Stimulated activated CD4-positive, alpha-beta T cell treated with anti-CD3 and anti-CD28 coated beads, Interleukin-12 subunit alpha, Interleukin-12 subunit beta, amount 100 ng/mL, for 4 hours (primary cell): Measurements from ENCODE around the gene EBI3.
"Not testable (repeated sequence)": the region's sequence is repeated elsewhere in the genome, so short reads cannot be mapped to it uniquely, and the experiment has no call there.

ENCODE experiments used
- DNase-seq: peaks from one replicate; pipeline ENCODE4 v3.0.0-alpha.2; 2020

EBI3 gene

DNA sequence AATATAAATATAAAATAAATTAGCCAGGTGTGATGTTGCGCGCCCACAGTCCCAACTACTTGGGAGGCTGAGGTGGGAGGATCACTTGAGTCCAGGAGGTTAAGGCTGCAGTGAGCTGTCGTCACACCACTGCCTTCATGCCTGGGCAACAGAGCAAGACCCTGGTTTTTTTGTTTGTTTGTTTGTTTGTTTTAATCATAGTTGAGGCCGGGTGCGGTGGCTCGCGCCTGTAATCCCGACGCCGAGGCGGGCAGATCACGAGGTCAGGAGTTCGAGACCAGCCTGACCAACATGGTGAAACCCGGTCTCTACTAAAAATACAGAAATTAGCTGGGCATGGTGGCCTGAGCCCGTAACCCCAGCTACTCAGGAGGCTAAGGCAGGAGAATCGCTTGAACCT is 8.2 kb downstream of the EBI3 start:
- not testable (repeated sequence) for DNase-seq

DNA sequence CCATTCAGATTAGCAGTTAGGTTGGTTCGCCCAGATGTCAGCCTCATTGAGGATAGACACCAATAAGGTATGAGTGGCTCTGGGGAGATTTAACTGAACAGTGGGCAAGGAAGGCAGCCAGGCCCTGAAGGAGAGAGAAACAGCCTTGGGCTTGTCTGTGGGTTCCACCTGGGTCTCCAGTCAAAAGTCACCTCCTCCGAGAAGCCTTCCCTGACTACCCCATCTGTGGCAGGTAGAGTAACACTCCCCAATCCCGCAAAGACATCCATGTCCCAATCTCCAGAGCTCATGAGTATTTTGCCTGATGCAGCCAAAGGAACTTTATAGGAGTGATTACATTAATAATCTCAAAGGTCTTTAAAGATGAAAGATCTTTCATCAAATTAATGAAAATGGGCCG is 9.5 kb downstream of the EBI3 start:
- DNase-seq: no peak

DNA sequence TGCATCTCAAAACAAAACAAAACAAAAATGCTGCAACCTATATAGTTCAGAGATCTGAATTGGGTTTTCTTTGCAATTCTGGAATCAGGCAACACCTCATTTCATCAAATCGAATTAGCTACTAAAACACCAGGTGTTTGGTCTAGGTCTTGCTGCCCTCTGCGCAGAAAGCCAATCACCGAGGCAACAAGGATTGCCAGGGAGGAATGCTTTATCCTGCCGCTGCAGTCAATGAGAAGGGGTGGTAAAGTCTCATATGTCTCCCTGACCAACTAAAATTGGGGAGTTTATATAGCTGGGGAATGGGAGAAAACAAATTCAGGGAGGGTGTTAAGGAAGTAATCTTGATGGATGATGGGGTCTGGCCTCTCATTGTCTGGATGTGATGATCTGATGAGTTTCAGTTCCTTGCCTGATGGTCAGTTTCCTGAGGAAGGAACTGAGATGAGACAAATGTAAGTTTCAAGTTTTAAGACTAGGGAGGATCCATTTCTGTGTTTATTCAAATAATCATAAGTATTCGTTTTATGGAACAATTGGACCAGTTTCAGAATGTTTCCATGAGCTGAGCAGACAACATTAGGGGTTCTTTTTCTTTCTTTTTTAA is 12.6 kb downstream of the EBI3 start:
- no peak for DNase-seq

DNA sequence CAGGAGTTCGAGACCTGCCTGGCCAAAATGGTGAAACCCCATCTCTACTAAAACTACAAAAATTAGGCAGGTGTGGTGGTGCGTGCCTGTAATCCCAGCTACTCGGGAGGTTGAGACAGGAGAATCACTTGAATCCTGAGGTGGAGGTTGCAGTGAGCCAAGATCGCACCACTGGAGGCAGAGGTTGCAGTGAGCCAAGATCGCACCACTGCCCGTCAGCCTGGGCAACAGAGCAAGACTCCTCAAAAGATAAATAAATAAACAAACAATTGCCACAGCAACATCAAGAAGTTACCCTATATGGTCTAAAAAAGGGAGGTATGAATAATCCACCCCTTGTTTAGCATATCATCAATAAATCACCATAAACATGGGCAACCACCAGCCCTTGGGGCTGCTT is 16.6 kb downstream of the EBI3 start:
- not testable (repeated sequence) for DNase-seq

DNA sequence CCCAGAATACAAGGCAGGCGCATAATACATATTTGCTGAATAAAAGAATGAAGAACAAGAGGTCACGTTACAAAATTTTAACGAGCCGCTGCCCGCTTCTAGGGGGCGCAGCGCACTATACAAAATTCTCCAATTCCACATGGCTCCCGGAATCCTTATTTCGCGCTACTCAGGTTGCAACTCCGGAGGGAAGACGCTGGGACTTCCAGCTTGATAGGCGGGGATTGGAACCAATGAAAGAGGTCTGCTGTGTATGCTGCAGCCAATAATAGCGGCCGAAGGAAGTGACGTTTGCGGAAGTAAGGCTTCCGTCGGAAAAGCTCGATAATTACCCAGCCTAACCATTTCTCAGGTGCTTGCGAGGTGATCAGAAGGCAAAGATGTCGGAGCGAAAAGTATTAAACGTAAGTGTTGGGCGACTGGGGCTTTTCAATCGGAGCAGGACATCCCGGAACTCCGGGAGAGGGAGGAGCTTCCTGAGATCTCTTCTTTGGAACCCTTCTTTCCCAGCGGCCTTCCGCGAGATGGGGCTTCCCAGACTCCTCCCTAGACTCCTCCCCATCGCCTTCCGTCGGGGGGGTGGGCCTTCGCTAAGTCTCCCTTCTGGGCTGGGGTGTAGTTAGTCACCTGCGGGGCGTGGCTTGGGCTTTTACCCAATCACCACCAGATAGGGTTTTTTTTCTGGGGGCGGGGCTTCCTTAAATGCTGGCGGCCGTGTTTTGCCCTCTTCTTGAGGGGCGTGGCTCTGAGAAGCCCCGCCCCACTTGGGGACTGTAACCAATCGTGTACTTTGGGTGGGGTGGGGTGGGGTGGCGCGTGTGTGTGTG is 17.7 kb downstream of the EBI3 start, which contains the start of gene YJU2:
Gene YJU2 (plus strand): TSS at position 314 of the 827 bp plus-strand sequence. CDS start 67 bp downstream, at position 381.
- peak; percentile 97 for DNase-seq

DNA sequence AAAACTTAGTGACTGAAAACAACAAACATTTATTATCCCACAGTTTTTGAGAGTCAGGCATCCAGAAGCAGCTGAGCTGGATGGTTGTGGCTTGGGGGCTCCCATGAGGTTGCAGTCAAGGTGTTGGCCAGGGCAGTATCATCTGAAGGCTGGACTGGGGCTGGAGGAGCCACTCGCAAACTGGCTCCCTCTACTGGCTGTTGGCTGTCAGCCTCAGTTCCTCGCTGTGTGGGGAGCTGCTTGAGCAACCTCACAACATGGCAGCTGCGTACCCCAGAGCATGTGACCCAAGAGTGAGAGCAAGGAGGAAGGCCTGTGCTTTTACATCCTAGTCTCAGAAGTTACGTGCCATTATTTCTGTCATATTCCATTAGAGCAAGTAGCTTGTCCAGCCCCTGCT is 27.2 kb downstream of the EBI3 start:
- no peak for DNase-seq

DNA sequence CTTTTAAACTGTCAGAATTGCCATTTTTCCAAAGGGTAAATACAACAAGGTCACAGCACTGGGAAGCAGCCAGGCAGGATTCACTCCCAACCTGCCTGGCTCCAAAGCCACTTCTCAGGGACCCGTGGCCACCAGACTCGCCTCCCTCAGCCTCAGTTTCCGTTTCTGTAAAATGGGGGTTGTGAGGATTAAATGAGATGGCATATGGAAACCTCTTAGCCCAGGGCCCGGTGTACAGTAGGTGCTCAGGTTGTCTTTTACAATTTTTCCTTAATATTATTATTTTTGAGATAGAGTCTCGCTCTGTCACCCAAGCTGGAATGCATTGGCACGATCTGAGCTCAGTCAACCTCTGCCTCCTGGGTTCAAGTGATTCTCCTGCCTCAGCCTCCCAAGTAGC is 27.7 kb downstream of the EBI3 start:
- no peak for DNase-seq

DNA sequence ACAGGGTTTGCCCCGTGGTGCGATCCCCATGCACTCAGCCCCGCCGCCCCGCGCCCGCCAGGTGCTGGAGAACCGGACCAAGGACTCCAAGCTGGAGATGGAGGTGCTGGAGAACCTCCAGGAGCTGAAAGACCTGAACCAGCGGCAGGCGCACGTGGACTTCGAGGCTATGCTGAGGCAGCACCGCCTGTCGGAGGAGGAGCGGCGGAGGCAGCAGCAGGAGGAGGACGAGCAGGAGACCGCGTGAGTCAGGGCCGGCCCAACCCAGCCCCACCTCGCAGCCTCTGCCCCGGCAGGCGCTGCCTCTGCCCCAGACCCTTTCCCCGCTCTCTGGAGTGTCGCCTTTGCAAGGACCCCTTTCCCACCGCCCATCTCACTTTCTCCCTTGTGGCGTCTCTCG is 28.9 kb downstream of the EBI3 start:
- no peak for DNase-seq

DNA sequence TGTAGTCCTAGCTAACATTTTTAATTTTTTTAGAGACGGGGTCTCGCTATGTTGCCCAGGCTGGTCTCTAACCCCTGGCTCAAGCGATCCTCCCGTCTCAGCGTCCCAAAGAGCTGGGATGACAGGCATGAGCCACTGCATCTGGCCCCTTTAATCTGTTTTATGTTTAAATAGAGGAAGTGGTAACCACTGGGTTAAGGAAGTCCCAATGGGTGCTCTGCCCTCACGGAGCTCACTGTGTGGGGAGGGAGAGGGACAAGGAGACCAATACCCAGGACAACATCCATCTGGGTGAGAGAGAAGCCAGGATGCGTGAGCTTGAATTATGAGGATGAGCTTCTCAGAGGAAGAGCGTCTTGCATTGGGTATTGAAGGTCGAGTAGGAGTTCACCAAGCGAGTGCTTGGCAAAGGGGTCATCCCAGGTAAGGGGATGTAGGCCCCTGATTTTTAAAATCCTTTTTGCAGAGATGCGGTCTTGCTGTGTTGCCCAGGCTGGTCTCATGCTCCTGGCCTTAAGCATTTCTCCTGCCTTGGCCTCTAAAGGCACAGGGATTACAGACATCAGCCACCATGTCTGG is 31.4 kb downstream of the EBI3 start:
- no peak for DNase-seq

DNA sequence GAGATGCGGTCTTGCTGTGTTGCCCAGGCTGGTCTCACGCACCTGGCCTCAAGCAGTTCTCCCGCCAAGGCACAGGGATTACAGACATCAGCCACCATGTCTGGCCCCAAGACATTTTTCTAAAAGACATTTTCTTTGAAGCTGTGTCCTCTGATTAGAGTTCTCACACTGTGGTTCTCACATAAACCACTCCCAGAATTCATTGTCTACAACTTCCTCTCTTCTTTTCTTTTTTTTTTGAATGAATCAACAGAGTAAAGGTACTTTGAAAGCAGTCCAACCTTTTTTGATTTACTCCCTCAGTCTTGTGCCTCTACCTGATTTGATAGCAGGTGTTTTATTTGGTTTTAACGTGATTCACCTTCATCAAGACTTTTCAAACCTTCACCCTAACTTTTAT is 35.5 kb downstream of the EBI3 start:
- no peak for DNase-seq

DNA sequence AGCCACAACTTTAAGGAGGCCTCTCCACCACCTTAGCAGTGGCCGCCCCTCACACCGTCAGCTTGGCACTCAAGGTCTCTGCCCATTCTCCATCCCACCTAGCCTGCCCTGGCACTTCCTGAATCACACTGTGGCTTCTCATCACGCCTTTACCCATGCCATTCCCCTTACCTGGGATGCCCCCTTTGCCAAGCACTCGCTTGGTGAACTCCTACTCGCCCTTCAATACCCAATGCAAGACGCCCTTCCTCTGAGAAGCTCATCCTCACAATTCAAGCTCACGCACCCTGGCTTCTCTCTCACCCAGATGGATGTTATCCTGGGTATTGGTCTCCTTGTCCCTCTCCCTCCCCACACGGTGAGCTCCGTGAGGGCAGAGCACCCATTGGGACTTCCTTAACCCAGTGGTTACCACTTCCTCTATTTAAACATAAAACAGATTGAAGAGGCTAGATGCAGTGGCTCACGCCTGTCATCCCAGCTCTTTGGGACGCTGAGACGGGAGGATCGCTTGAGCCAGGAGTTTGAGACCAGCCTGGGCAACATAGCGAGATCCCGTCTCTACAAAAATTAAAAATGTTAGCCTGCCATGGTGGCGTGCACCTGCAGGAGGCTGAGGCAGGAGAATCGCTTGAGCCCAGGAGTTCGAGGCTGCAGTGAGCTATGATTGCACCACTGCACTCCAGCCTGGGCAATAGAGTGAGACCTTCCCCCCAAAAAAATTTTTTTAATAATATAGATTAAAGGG is 37.1 kb downstream of the EBI3 start:
- no peak for DNase-seq

DNA sequence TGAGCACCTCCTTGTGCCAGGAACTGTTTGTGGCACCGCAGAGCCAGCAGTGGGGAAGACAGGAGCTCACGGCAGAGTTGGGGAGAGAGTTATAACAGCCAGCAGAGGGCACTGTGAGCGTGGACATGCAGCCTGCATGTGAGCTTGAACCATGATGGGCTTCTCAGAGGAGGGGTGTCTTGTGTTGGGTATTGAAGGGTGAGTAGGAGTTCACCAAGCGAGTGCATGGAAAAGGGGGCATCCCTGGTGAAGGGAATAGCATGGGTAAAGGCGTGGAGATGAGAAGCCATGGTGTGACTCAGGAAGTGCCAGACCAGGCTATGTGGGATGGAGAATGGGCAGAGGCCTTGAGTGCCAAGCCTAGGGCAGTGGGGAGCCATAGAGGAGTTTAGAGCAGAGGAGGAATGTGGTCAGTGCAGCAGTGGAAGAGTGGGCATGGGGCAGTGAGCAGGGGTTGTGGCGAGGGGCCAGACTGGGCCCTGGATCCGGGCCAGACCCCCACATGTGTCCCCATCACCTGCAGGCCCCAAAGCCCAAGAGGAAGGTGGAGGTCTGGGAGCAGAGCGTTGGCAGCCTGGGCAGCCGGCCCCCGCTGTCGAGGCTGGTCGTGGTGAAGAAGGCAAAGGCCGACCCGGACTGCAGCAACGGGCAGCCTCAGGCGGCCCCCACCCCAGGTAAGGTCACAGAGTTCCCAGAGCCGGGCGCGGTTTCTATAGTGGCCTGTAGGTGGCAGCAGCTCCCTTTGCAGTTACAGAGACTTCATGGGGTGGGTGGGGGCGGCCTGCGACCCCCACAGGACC is 38.0 kb downstream of the EBI3 start:
- peak; percentile 70 for DNase-seq

DNA sequence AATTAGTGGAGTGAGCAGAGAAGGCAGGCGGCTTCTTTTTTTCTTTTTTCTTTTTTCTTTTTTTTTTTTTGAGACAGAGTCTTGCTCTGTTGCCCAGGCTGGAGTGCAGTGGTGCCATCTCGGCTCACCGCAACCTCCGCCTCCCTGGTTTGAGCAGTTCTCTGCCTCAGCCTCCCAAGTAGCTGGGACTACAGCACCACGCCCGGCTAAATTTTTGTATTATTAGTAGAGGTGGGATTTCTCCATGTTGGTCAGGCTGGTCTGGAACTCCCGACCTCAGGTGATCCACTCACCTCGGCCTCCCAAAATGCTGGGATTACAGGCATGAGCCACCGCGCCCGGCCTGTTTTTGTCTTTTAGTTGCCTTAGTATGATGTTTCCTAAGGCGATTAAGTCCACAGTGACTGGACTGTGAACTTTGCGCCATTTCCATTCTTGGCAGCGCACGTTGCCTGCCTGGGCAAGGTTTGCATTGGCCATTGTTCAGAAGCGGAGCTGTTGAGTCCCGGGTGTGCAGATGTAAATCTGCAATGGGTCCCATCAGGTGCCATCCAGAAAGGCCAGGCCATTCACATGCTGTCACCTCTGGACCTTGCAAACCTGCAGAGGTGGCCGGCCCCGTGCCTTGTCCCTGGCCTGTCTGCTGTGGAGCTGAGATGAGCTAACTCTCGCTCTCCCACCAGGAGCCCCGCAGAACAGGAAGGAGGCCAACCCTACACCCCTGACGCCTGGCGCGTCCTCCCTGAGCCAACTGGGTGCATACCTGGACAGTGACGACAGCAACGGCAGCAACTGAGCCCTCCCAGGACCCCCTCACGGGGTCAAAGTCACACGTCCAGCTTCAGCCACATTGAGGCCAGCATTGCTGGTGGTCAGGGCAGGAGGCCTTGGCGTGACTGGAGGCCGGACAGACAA is 38.8 kb downstream of the EBI3 start:
- no peak for DNase-seq

DNA sequence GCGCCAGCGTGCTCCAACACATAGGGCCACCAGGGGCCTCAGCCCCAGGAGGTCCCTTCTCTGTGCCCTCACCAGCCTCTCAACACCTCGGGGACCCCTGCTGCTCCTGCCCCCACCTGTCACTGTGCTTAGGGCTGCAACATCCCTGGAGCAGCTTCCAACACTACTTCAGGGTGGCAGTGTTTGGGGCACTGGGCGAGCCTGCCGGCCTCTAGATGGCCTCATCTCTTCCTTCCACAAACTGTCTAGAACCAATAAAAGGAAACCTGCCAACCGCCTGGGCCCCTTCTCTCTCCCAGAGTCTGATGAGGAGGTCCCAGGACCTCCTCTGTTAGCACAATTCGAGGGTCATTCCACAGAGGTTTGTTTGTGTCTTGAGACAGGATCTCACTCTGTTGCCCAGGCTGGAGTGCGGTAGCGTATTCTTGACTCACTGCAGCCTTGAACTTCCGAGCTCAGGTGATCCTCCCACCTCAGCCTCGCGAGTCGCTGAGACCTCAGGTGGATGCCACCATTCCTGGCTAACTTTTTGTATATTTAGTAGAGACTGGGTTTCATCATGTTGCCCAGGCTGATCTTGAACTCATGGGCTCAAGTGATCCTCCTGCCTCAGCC is 39.6 kb downstream of the EBI3 start:
- no peak for DNase-seq

DNA sequence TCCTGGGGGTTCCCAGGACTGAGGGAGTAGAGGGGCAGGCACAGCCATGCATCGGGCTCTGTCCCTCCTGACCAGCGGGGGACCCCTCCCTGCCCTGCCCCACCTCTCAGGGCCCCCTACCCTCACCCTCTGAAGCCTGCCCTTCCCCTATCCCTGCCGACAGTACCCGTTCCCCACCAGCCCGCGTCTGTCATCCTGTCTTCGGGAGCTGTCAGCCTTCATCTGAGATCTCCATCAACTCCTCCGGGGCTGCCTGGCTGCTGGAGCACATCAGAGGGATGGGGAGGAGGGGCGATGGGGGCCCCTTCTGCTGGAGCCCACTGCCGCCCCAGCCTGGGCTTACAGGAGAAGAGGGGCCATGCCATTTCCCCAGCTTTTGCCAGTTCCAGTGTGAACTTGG is 43.6 kb downstream of the EBI3 start:
- DNase-seq: no peak

DNA sequence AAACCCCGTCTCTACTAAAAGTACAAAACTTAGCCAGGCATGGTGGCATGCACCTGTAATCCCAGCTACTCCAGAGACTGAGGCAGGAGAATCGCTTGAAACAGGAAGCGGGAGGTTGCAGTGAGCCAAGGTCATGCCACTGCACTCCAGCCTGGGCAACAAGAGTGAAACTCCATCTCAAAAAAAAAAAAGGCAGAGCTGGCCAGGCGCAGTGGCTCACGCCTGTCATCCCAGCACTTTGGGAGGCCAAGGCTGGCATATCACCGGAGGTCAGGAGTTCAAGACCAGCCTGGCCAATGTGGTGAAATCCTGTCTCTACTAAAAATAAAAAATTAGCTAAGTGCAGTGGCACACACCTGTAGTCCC is 45.0 kb downstream of the EBI3 start:
- not testable (repeated sequence) for DNase-seq

DNA sequence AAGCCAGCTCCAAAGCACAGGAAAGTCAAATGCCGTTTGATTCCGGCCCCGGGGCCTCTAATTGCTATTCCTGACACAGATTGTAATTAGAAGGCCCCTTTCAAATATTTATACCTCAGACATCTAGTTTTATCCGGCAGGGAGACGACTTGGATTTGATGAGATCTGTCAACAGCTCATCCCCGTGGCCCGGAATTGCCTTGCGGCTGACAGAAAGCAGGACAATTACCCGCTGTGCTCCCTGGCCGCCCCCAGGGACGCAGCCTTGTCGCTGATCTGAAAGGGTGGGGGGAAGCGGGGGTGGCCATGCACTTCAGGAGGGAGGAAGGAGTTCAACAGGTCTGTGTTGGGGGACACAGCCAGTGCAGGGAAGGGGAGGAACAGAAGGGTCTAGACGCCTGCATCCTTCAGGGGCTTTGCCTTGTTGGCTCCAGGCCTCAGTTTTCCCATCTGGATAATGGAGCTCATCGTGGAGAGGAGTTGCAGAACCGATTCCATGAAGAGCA is 47.9 kb downstream of the EBI3 start:
- DNase-seq: no peak

DNA sequence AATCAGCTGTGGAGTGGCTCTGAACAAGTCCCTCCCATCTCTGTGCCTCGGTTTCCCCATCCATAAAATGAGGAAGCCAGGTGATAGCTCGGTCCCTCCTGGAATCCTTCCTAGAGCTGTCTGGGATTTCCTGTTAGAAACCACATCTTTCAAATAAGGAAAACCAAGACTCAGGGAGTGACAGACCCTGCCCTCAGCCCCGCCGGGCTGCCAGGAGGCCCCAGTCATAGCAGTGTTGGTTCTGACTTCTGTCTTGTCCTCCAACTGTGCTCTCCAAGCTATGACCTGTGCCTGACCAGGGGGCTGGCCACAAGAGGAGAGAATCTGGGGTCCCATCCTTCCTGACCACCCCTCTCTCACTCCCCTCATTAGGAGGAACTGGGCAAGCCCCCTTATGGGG is 48.7 kb downstream of the EBI3 start:
- no peak for DNase-seq

DNA sequence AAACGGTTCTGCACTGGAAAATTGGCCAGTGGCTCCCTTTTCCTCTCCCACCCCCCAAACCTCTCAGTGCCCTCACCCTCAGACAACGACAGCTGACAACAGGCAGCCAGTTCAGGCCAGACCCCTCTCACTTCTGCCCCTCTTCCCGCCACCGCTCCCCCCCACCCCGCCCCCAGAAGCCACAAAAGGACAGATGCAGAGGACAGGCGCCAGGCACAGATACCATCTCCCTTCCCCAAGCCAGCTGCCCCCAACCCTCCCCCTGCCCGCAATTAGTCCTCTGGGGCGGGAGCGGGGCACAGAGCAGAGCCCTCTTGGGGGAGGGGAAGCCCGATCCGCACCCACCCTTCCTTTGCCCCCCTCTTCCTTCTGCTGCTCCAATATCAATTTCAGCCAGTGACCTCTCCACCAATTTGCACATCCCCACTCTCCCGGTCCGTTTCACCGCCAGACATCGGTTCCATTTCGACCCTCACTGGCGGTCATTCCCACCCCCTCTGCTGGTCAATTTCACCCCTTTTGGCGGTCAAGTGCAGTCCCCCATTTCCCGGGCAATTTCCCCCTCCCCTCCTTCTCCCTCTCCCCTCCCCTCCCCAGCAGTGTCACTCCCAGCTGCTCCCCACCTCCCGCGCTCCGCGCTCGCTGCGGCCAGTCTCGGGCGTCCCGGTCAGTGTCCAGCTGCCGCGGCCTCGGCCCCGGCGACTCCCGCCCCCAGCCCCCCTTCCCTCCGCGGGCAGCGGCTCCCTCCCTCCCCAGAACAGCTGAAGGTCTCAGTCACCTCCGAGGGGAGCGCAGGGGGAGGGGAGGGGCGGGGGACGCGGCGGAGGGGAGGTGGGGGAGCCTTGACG is 49.3 kb downstream of the EBI3 start, which contains the start of gene SHD:
Gene SHD (plus strand): TSS at position 848 of the 848 bp plus-strand sequence. CDS start 798 bp downstream, outside the sequence.
- DNase-seq: no peak

DNA sequence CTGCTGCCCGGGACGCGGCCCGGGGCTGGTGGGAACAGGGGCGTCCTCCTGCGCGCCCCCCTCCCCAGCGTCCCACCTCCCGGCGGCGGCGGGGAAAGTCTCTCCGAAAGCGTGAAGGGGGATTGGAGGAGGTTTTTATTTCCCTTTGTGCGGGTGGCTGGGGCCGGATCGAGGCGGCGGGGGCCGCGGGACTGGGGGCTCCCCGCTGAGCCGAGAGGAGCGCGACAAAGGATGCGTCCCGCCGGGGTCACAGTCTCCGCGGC is 49.9 kb downstream of the EBI3 start:
- DNase-seq: no peak
